ENCODE results near the gene SERPIND1.

SERPIND1 gene

GRCh38 chr22:20781272-20781990 is 7.5 kb downstream of the SERPIND1 start:
- Histone ChIP-seq H3K9ac (ENCODE audit: low read length) (no peak overlapping the region), H3K27me3 (ENCODE audit: control insufficient read depth in 1 of 2, insufficient read depth in 1 of 2, low read length in 2 of 2) (no peaks in the 10 kb centered on the region), H2AFZ (ENCODE audit: low read depth, low read length) (no peak overlapping the region), H3K18ac (ENCODE audit: low read depth in 1 of 2, low read length in 2 of 2) (no peak overlapping the region), H2BK5ac (ENCODE audit: low read depth, low read length, poor library complexity, severe bottlenecking) (no peak overlapping the region), H3K23ac (ENCODE audit: low read length in 2 of 2) (no peak overlapping the region), H3K79me1 (replicated peaks; ENCODE audit: low read length, poor library complexity, severe bottlenecking) (peaks cover 2% of the 10 kb centered on the region), H4K91ac (ENCODE audit: low read length) (peak overlapping the region; percentile 23), H2AK5ac (ENCODE audit: low read length, severe bottlenecking) (no peak overlapping the region), H2BK15ac (ENCODE audit: low read depth, poor library complexity, severe bottlenecking) (no peak overlapping the region), H2BK120ac (ENCODE audit: low read depth, low read length) (no peak overlapping the region), H3K14ac (ENCODE audit: low read length in 2 of 2) (no peak overlapping the region), H3K4me1 (ENCODE audit: control insufficient read depth, insufficient read depth, low read depth, low read length) (peaks cover 3% of the 10 kb centered on the region), H3K36me3 (ENCODE audit: control insufficient read depth in 1 of 2, insufficient read depth in 2 of 2, low read depth in 1 of 2, low read length in 2 of 2) (peaks cover 24 to 35% of the 10 kb centered on the region in 2 experiments), H4K8ac (ENCODE audit: low read length) (no peak overlapping the region), H3K9me3 (ENCODE audit: control insufficient read depth, low read length) (no peaks in the 10 kb centered on the region), H3K27ac (ENCODE audit: low read length, poor library complexity, severe bottlenecking) (no peak overlapping the region), H3K4me3 (ENCODE audit: insufficient read depth in 1 of 2, low read depth in 1 of 2, low read length in 2 of 2) (no peak overlapping the region), H3K4me2 (ENCODE audit: low read length, poor library complexity, severe bottlenecking) (no peak overlapping the region), H3K4ac (ENCODE audit: low read depth in 1 of 2, low read length in 2 of 2) (no peak overlapping the region), H2BK12ac (ENCODE audit: low read length in 2 of 2) (no peak overlapping the region)
- WGBS: 95% methylated on average over 8 of the region's 11 CpGs
- no peak for DNase-seq

DNA sequence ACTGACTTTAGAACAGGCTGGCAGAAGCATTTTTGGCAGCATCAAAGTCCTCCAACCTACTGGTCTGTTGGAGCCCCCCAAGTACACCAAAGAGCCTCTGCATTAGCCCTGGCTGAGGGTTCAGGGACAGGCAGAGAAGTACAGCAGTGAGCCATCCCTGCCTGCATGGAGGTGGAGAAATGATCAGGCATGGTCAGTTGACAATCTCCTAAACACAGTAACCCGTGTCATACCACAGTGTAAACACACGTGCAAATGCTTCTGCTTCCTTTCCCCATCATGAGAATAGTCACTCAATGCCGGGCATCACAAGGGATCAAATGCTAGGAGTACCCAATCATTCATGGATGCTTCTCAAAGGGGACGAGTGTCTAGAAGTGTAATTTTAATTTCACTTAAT is 8.2 kb downstream of the SERPIND1 start:
- Histone ChIP-seq H2AK5ac (ENCODE audit: low read length, severe bottlenecking) (no peak overlapping the region), H3K23ac (ENCODE audit: low read length in 2 of 2) (no peak overlapping the region), H3K27ac (ENCODE audit: low read length, poor library complexity, severe bottlenecking) (no peak overlapping the region)

DNA sequence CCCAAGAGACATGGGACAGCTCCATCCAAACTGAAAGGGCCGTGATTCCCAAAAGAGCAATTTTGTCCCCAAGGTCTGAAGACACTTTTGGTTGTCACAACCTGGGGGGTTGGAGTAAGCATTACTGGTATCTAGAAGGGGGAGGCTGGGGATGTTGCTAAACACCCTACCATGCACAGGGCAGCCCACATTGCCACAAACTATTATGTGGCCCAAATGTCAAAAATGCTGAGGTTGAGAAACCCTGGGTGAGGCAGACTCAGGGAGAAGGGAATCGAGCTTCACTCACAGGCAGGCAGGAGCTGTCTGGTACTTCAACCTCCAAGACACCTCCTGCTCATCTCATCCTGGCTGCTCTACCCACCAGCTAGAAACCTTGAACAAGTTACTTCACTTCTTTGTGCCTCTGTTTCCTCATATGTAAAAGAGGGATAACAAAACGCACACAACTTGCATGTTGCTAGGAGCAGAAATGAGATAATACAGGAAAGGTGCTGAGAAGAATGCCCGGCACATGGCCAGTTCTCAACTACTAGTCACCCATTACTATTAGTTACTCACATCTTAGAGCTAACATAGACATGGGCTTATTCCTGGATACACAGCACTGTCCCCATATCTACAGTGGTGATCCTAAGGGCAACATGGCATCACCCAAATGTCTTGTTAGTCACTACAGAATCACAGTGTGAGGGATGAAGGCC is 8.8 kb downstream of the SERPIND1 start:
- Histone ChIP-seq H2BK120ac (ENCODE audit: low read depth, low read length) (no peak overlapping the region), H2AFZ (ENCODE audit: low read depth, low read length) (no peak overlapping the region), H3K36me3 (ENCODE audit: control insufficient read depth in 1 of 2, insufficient read depth in 2 of 2, low read depth in 1 of 2, low read length in 2 of 2) (peaks cover 35 to 48% of the 10 kb centered on the region in 2 experiments), H3K27ac (ENCODE audit: low read length, poor library complexity, severe bottlenecking) (no peak overlapping the region), H3K4me3 (ENCODE audit: insufficient read depth in 1 of 2, low read depth in 1 of 2, low read length in 2 of 2) (no peak overlapping the region), H2BK15ac (ENCODE audit: low read depth, poor library complexity, severe bottlenecking) (no peak overlapping the region), H3K23ac (ENCODE audit: low read length in 2 of 2) (no peak overlapping the region), H3K18ac (ENCODE audit: low read depth in 1 of 2, low read length in 2 of 2) (no peak overlapping the region), H2AK5ac (ENCODE audit: low read length, severe bottlenecking) (no peak overlapping the region), H4K91ac (ENCODE audit: low read length) (no peak overlapping the region), H3K9ac (ENCODE audit: low read length) (no peak overlapping the region), H3K9me3 (ENCODE audit: control insufficient read depth, low read length) (no peaks in the 10 kb centered on the region), H3K27me3 (ENCODE audit: control insufficient read depth in 1 of 2, insufficient read depth in 1 of 2, low read length in 2 of 2) (no peaks in the 10 kb centered on the region), H2BK12ac (ENCODE audit: low read length in 2 of 2) (no peak overlapping the region), H3K4me1 (ENCODE audit: control insufficient read depth, insufficient read depth, low read depth, low read length) (peaks cover 3% of the 10 kb centered on the region), H3K4me2 (ENCODE audit: low read length, poor library complexity, severe bottlenecking) (no peak overlapping the region), H2BK5ac (ENCODE audit: low read depth, low read length, poor library complexity, severe bottlenecking) (no peak overlapping the region), H3K4ac (ENCODE audit: low read depth in 1 of 2, low read length in 2 of 2) (no peak overlapping the region), H4K8ac (ENCODE audit: low read length) (no peak overlapping the region), H3K79me1 (replicated peaks; ENCODE audit: low read length, poor library complexity, severe bottlenecking) (peaks cover 2% of the 10 kb centered on the region), H3K14ac (ENCODE audit: low read length in 2 of 2) (no peak overlapping the region)
- DNase-seq: no peak
- WGBS: 100% methylated on average over 4 of the region's 4 CpGs

More for the DNA sequence above, 8.2 kb downstream of the SERPIND1 start:
- Histone ChIP-seq H4K8ac (ENCODE audit: low read length) (no peak overlapping the region), H2BK12ac (ENCODE audit: low read length in 2 of 2) (no peak overlapping the region), H3K36me3 (ENCODE audit: control insufficient read depth in 1 of 2, insufficient read depth in 2 of 2, low read depth in 1 of 2, low read length in 2 of 2) (peaks cover 29 to 41% of the 10 kb centered on the region in 2 experiments), H3K9me3 (ENCODE audit: control insufficient read depth, low read length) (no peaks in the 10 kb centered on the region), H2BK15ac (ENCODE audit: low read depth, poor library complexity, severe bottlenecking) (no peak overlapping the region), H2BK5ac (ENCODE audit: low read depth, low read length, poor library complexity, severe bottlenecking) (no peak overlapping the region), H3K4me2 (ENCODE audit: low read length, poor library complexity, severe bottlenecking) (no peak overlapping the region), H2AFZ (ENCODE audit: low read depth, low read length) (no peak overlapping the region), H4K91ac (ENCODE audit: low read length) (no peak overlapping the region), H3K18ac (ENCODE audit: low read depth in 1 of 2, low read length in 2 of 2) (no peak overlapping the region), H3K4ac (ENCODE audit: low read depth in 1 of 2, low read length in 2 of 2) (no peak overlapping the region), H3K4me1 (ENCODE audit: control insufficient read depth, insufficient read depth, low read depth, low read length) (peaks cover 3% of the 10 kb centered on the region), H2BK120ac (ENCODE audit: low read depth, low read length) (no peak overlapping the region), H3K4me3 (ENCODE audit: insufficient read depth in 1 of 2, low read depth in 1 of 2, low read length in 2 of 2) (no peak overlapping the region), H3K14ac (ENCODE audit: low read length in 2 of 2) (no peak overlapping the region), H3K79me1 (replicated peaks; ENCODE audit: low read length, poor library complexity, severe bottlenecking) (peaks cover 2% of the 10 kb centered on the region), H3K27me3 (ENCODE audit: control insufficient read depth in 1 of 2, insufficient read depth in 1 of 2, low read length in 2 of 2) (no peaks in the 10 kb centered on the region), H3K9ac (ENCODE audit: low read length) (no peak overlapping the region)
- peak; percentile 36 for DNase-seq
- WGBS: 88% methylated on average over 3 of the region's 4 CpGs

- no peak overlapping the region for H3K18ac ChIP-seq (ENCODE audit: low read depth in 1 of 2, low read length in 2 of 2)
- H2BK15ac ChIP-seq (ENCODE audit: low read depth, poor library complexity, severe bottlenecking): no peak overlapping the region
- H3K4me2 ChIP-seq (ENCODE audit: low read length, poor library complexity, severe bottlenecking): no peak overlapping the region
- no peak overlapping the region for H2AFZ ChIP-seq (ENCODE audit: low read depth, low read length)
- H2BK5ac ChIP-seq (ENCODE audit: low read depth, low read length, poor library complexity, severe bottlenecking): no peak overlapping the region
- no peak overlapping the region for H3K4ac ChIP-seq (ENCODE audit: low read depth in 1 of 2, low read length in 2 of 2)
- H3K4me3 ChIP-seq (ENCODE audit: insufficient read depth in 1 of 2, low read depth in 1 of 2, low read length in 2 of 2): no peak overlapping the region
- DNase-seq: no peak
- H3K23ac ChIP-seq (ENCODE audit: low read length in 2 of 2): no peak overlapping the region
- H4K91ac ChIP-seq (ENCODE audit: low read length): no peak overlapping the region
- H3K27me3 ChIP-seq (ENCODE audit: control insufficient read depth in 1 of 2, insufficient read depth in 1 of 2, low read length in 2 of 2): no peaks in the 10 kb centered on the region
- peaks cover 40 to 53% of the 10 kb centered on the region in 2 experiments for H3K36me3 ChIP-seq (ENCODE audit: control insufficient read depth in 1 of 2, insufficient read depth in 2 of 2, low read depth in 1 of 2, low read length in 2 of 2)
- 100% methylated on average over 1 of the region's 3 CpGs for WGBS
- H4K8ac ChIP-seq (ENCODE audit: low read length): no peak overlapping the region
- no peaks in the 10 kb centered on the region for H3K9me3 ChIP-seq (ENCODE audit: control insufficient read depth, low read length)
- H3K14ac ChIP-seq (ENCODE audit: low read length in 2 of 2): no peak overlapping the region
- peaks cover 2% of the 10 kb centered on the region for H3K79me1 ChIP-seq (replicated peaks; ENCODE audit: low read length, poor library complexity, severe bottlenecking)
- peaks cover 2% of the 10 kb centered on the region for H3K4me1 ChIP-seq (ENCODE audit: control insufficient read depth, insufficient read depth, low read depth, low read length)
- H3K9ac ChIP-seq (ENCODE audit: low read length): peak overlapping the region; percentile 26
- no peak overlapping the region for H2BK12ac ChIP-seq (ENCODE audit: low read length in 2 of 2)
- no peak overlapping the region for H2AK5ac ChIP-seq (ENCODE audit: low read length, severe bottlenecking)
- H2BK120ac ChIP-seq (ENCODE audit: low read depth, low read length): no peak overlapping the region
- H3K27ac ChIP-seq (ENCODE audit: low read length, poor library complexity, severe bottlenecking): no peak overlapping the region
Observed at GRCh38 chr22:20783300-20783673, 9.4 kb downstream of the SERPIND1 start.

Data from mesenchymal stem cell (in vitro differentiated cells and primary cell).